PFSK-1 (cell line): ENCODE results near the gene FTL.

Source experiments
- FOXP2 ChIP-seq: optimal IDR thresholded peaks from 2 replicates; pipeline ENCODE3; 2011; ENCODE audit warnings: borderline replicate concordance, control low read depth, inconsistent platforms; ENCODE audit not compliant: insufficient read depth; ENCODE audit errors: extremely low read length, extremely low read depth
- POLR2AphosphoS5 ChIP-seq: IDR thresholded peaks from 2 replicates; pipeline ENCODE4 v1.6.1; 2012; ENCODE audit warnings: low read depth, mild to moderate bottlenecking, control low read depth, low read length, moderate library complexity
- REST ChIP-seq, 2 experiments: IDR thresholded peaks; 2 replicates each; pipeline versions ENCODE4 v1.6.1 to v1.8.0; 2011 to 2012; ENCODE audit warnings: low read depth in 2 of 2, low read length in 2 of 2, control low read depth in 1 of 2, inconsistent platforms in 1 of 2, mild to moderate bottlenecking in 1 of 2, moderate library complexity in 1 of 2; ENCODE audit not compliant: insufficient read depth in 1 of 2
- SIN3A ChIP-seq: IDR thresholded peaks from 2 replicates; pipeline ENCODE4 v1.6.1; 2012; ENCODE audit warnings: mild to moderate bottlenecking, low read length, moderate library complexity, borderline replicate concordance; ENCODE audit not compliant: insufficient read depth
- TAF1 ChIP-seq: IDR thresholded peaks from 2 replicates; pipeline ENCODE4 v1.6.1; 2012; ENCODE audit warnings: low read length, control low read depth, borderline replicate concordance; ENCODE audit not compliant: insufficient read depth

Gene FTL

GRCh38 chr19:48970139-48970766 is 5.1 kb downstream of the FTL start:
- TF ChIP-seq TAF1: no peak
- TF ChIP-seq FOXP2: no peak
- TF ChIP-seq SIN3A: no peak
- TF ChIP-seq REST (IDR thresholded peaks at IDR 0.05; ENCODE audit: insufficient read depth in 1 of 2, low read depth in 2 of 2, low read length in 2 of 2): no peak
- no peak for TF ChIP-seq POLR2AphosphoS5

- no peak for TF ChIP-seq TAF1
- no peak for TF ChIP-seq POLR2AphosphoS5
- no peak for TF ChIP-seq FOXP2
- no peak for TF ChIP-seq REST (IDR thresholded peaks at IDR 0.05; ENCODE audit: insufficient read depth in 1 of 2, low read depth in 2 of 2, low read length in 2 of 2)
- no peak for TF ChIP-seq SIN3A
Measured at GRCh38 chr19:48970923-48971395, 5.8 kb downstream of the FTL start.

GRCh38 chr19:48975947-48976847 is 11.1 kb downstream of the FTL start:
- TF ChIP-seq SIN3A (no peak), FOXP2 (no peak), POLR2AphosphoS5 (no peak), TAF1 (no peak), REST (IDR thresholded peaks at IDR 0.05; ENCODE audit: insufficient read depth in 1 of 2, low read depth in 2 of 2, low read length in 2 of 2) (no peak)

- TF ChIP-seq FOXP2: no peak
- TF ChIP-seq POLR2AphosphoS5: no peak
- TF ChIP-seq TAF1: no peak
- no peak for TF ChIP-seq REST (IDR thresholded peaks at IDR 0.05; ENCODE audit: insufficient read depth in 1 of 2, low read depth in 2 of 2, low read length in 2 of 2)
Measured at GRCh38 chr19:48977061-48977460, 12.0 kb downstream of the FTL start.
